NCI-H1105 (cell line): ENCODE data around the gene OR13A1.
"Not testable (repeated sequence)": the region's sequence is repeated elsewhere in the genome, so short reads cannot be mapped to it uniquely, and the experiment has no call there.

Source experiments
- DNase-seq: peaks from one replicate; lab custom pipeline; 2025; lab: John Stamatoyannopoulos, UW

OR13A1 gene

GRCh38 chr10:45315508-45315907, at the start of gene OR13A1:
TSS of gene OR13A1 (minus strand) at chr10:45315608. CDS start at chr10:45304422, 11,186 bp downstream.
- DNase-seq: no peak

- DNase-seq: not testable (repeated sequence)
These were observed 46.8 kb upstream of the OR13A1 start for GRCh38 chr10:45361983-45362799.

- DNase-seq: not testable (repeated sequence)
These were observed 43.6 kb upstream of the OR13A1 start for GRCh38 chr10:45358961-45359360.

- DNase-seq: no peak
These were observed 40.1 kb upstream of the OR13A1 start for GRCh38 chr10:45355494-45355893.

GRCh38 chr10:45354261-45354660, 38.9 kb upstream of the OR13A1 start:
- no peak for DNase-seq

GRCh38 chr10:45353186-45353585, 37.8 kb upstream of the OR13A1 start:
- DNase-seq: no peak

- not testable (repeated sequence) for DNase-seq
These were observed 32.9 kb upstream of the OR13A1 start for GRCh38 chr10:45348196-45348765.

- DNase-seq: not testable (repeated sequence)
These were observed 32.1 kb upstream of the OR13A1 start for GRCh38 chr10:45347464-45347863.

- not testable (repeated sequence) for DNase-seq
These were observed 31.4 kb upstream of the OR13A1 start for GRCh38 chr10:45346652-45347335.

- DNase-seq: not testable (repeated sequence)
These were observed 25.0 kb upstream of the OR13A1 start for GRCh38 chr10:45340420-45340819.

GRCh38 chr10:45339894-45340293, 24.5 kb upstream of the OR13A1 start:
- no peak for DNase-seq

- not testable (repeated sequence) for DNase-seq
These were observed 16.4 kb upstream of the OR13A1 start for GRCh38 chr10:45331824-45332223.

- not testable (repeated sequence) for DNase-seq
These were observed 11.5 kb upstream of the OR13A1 start for GRCh38 chr10:45326864-45327263.

- DNase-seq: no peak
These were observed 9.7 kb upstream of the OR13A1 start for GRCh38 chr10:45325116-45325515.

- no peak for DNase-seq
These were observed 4.3 kb upstream of the OR13A1 start for GRCh38 chr10:45319702-45320101.

- DNase-seq: no peak
These were observed 2.0 kb downstream of the OR13A1 start for GRCh38 chr10:45313264-45313873.

GRCh38 chr10:45308707-45309106, 6.7 kb downstream of the OR13A1 start:
- DNase-seq: peak; percentile 13

- DNase-seq: no peak
These were observed 12.8 kb downstream of the OR13A1 start for GRCh38 chr10:45302573-45302972.

GRCh38 chr10:45298341-45298955, 17.0 kb downstream of the OR13A1 start:
- not testable (repeated sequence) for DNase-seq

- DNase-seq: no peak
These were observed 20.7 kb downstream of the OR13A1 start for GRCh38 chr10:45294681-45295080.

- no peak for DNase-seq
These were observed 28.4 kb downstream of the OR13A1 start for GRCh38 chr10:45286980-45287379.

GRCh38 chr10:45282061-45282460, 33.3 kb downstream of the OR13A1 start:
- DNase-seq: no peak
